Occipital lobe (tissue), 2 donors: Measurements from ENCODE around the gene TREM2. TPM values are rescaled to one million over a fixed set of nuclear protein-coding genes. Genes with fewer than 3 reads are reported as not detected.

Experiments used
- DNase-seq: peaks from one replicate; lab custom pipeline; 2025; lab: John Stamatoyannopoulos, UW
- total RNA-seq: library from RNA; depleted of rRNA; stranded (reverse); fragments of >200 nt; gene quantifications from one replicate; pipeline ENCODE4 v1.2.3, GENCODE V29; 2014

Gene TREM2
- total RNA-seq, 1 donor from 2014 or later = 10.5 TPM

DNA sequence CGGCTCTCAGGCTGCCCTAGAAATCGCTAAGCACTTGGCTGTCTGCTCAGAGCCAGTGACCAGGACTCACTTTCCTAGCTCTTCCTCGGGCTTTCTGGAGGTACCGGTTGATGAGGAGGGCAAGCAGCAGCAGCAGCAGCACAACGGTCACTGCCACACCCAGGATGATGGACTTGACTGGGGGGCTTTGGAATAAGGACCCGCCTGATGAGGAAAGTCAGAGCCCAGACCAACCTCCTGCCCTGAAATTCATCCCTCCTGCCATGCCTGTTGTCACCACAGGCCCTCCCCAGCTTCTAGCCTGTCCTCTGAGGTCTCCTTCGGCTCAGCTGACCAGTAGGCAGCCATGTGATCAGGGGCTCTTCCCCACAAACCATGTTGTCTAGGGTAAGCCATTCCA lies 21.8 kb upstream of the TREM2 start:
- no peak for DNase-seq

DNA sequence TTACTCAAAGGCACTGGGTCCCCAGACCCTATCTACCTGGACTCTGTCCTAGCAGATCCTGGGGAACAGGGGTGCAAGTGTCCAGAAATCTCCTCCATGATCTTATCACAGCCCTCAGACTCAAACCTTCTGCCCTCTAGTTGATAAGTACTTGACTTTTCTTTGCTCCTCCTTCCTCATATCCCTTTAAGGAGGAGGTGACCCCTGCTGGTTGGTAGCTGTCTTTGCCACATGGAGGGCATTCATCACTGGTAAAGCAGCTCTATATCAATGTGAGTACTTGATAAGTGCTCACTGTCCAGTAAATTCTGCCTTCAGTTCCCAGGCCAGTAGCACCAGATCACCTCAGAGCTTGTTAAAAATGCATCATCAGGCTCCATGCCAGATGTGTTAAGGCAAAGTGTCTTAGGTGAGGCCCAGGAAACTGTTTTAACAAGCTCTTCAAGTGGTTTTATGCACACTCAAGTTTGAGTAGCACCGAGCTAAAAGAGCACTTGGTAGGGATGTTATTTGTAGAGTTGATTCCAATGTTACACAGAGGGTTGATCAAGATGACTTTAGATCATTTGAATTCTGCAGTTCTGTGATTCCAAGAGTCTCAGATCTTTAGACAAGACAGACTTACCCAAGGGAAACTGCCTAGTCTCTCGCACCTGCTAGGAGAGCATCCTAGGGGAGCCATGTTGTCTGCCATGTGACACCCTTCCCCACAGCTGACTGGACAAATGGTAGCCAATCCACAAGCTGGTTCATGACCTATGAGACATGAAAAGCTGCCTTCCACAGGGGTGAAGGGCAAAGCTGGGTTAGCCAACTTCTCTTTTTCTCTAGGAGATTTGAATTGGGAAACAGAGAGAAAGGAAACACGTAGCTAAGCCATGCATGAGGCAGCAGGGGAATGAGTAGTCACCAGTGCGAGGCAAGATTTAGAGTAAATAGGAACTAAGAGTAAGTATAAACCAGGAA lies 19.4 kb upstream of the TREM2 start:
- no peak for DNase-seq

DNA sequence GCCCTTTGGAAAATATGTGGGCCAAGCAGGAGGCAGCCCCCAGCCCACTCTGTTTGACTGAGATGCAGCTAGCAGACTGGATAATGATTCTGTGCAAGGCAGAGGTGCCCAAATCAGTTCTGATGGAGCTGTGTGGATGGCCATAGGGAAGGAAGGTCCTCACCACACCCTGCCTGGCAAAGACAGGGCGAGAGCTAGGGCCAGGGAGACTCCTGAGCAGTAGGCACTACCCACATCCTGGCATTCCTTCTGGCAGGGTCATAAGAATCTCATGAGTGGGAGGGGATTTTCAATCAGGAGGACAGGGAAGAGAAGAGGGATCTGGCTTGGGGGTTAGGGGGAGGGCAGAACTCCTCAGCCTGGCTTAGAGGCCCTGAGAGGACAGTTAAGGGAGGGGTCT lies 18.6 kb upstream of the TREM2 start:
- no peak for DNase-seq

DNA sequence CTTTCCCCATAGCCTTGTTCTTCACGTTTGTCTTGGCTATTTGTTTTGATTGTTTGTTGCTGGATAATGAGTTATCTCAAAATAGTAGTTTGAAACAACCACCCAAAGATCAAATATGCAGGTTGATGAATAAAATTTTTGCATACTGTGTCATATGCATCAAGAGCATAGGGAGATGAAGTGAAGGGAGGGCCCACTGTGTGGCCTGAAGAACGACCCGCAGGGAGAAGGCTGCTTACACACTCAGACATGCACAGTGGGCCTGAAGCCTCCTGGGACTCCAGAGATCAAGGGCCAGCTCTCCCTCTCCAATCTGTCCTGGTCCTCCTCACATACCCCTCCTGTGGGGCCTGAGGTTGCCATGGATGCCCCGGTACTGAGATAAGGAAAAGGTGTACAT lies 16.2 kb upstream of the TREM2 start:
- no peak for DNase-seq

DNA sequence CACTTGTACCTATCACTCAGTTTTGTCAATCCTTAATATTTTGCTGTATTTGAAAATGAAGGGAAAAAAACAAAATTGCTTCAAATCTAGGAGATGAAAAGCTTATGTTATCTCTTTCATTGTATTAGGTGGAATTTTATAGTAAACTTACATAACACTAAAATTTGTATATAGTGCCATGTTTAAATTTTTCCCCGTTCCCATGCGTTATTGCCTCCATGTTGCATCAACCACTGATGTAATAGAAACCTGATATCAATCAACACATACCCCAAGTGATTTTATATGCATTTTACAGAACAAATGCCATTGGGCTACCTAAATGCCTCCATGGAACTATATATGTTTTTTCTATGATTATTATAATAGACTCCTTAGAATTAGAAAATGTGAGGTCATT lies 14.8 kb upstream of the TREM2 start:
- no peak for DNase-seq

DNA sequence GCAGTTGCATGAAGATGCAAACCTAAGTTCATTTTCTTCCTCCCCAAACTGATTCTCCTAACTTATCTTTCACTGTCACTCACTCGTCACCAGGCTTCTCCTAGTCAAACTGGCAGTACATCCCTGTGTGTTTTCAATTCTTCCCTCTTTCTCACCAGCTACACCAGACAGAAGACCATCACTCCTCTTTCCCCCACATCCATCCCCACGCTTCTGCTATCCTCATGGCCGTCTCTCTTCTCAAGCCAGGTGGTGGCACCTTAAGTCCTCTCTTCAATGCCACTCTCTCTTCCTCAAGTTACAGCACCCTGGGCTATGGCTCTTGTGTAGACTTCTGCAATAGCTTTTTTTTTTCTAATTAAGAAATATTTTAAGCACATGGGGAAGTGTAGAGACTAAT lies 14.4 kb upstream of the TREM2 start:
- no peak for DNase-seq

DNA sequence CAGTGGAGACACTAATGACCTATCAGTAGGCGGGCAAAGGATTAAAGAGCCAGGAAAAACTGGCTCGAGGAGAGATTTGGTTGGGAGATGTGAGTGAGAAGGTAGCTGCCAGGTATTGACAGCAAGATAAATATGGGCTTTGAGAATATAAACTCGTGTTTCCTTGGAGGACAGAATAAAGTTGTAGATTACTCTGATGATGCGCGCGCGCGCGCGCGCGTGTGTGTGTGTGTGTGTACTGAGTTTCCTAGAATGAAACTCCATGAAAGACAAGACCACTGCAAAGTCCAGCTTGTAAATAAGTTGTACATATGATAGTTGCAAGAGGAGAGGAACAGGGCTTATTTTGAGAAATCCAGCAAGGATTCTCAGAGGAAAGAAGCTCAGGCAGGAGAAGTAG lies 13.3 kb upstream of the TREM2 start:
- DNase-seq = no peak

DNA sequence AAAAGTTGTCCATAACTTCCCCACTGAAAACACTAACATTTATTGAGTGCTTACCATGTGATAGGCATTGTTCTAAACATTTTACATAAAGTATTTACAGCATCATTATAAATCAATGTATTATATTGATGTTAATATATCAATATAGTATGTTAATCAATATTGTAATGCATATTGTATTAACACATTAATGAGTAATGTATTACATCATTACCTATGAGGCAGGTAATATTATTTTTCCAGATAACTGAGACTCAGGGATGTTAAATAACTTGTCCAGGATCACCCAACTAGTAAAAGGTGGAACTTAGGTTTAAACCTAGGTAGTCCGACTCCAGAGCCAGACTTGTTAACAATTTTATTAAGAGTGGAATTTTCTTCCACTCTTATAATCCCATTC lies 12.2 kb upstream of the TREM2 start:
- no peak for DNase-seq

DNA sequence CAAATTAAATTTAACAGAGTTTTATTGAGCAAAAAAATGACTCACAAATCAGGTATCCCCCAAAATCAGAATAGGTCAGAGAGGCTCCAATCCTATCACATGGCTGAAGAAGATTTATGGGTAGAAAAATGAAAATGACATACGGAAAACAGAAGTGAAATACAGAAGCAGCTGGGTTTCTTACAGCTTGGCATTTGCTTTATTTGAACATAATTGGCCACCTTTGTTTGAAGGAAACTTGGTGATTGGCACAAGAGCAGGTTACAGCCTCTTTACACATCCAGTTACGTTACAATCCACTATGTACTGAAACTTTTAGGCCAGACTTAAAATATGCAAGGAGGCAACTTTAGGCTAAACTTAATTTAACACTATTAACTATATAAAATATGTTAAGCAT lies 11.7 kb upstream of the TREM2 start:
- no peak for DNase-seq

DNA sequence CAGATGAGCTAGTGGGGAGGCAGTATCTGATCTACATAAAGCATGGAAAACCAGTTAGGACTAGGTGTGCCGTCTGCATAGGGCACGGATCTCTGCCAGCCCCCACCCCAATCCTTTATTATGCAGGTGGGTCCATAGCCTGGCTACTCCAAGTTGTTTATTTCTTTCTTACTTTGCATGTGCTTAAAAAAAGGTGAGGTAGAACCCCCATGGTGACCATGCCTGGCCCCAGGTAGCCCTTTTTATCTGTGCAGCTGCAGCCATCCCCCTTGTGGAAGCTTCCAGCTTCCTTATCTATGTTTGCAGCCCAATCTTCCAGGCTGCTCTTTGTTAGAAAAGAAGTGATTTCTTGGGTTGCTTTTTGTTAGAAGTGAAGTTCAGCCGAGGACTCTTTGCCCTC lies 9.0 kb upstream of the TREM2 start:
- DNase-seq = no peak

DNA sequence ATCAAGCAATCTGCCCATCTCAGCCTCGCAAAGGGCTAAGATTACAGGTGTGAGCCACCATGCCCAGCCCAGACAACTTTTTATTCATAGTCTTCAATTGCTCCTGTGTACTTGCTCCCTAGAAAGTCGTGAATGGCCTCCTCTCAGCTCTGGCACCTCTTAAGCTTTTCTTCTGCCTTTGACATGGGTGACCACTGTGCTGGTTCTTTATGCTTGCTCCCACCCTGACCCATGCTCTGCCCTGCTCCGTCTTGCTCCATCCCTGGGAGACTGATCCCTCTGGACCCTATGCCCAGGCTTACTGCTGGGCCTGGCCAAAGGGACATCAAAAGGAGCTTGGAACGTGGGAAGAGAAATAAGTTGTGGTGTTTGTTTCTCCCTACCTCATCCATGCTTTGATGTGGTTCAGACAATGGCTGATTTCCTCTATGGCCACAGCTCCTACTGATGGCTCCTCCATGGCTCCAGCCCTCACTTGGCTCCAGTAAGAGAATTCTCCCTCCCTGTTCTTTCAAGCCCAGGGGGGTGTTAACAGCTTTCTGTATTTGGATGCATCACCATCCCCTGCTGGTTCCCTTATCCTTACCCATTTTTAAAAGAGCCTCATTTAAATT lies 7.7 kb upstream of the TREM2 start:
- no peak for DNase-seq

DNA sequence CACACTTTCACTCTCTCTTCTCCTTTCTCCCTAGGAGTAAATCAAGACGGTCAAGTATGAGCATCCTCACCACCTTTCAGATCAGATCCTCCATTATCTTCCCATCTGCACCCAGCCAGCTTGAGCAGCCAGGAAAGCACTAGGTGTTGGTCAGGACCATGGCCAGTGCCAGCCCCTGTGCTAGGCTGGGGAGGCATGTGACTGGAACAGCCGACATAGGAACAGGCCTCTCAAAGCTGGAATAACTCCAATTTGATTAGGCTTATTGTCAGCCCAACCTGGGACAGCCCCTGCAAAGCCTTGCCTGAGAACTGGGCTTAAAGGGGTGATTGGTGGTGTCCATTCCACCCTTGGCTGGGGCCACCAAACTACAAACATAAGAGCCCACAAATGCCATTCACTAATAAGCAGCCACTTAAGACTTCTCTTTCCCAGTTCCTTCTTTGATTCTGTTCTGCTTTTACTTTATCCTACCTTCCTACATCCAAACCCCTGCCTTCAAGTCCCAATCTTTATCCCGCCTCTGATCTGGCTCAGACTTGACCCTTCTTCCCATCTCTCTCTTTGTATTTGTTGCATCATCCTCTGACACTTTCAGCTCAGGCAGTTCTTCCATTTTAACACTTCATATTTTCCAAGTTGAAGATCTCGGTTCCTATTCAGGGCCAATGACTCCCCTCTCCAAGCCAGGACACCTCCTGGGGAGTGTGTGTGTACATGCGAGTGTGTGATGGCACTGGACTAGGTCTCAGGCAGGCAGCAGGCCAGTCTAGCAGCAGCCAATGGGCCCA lies 4.5 kb upstream of the TREM2 start:
- DNase-seq = no peak

DNA sequence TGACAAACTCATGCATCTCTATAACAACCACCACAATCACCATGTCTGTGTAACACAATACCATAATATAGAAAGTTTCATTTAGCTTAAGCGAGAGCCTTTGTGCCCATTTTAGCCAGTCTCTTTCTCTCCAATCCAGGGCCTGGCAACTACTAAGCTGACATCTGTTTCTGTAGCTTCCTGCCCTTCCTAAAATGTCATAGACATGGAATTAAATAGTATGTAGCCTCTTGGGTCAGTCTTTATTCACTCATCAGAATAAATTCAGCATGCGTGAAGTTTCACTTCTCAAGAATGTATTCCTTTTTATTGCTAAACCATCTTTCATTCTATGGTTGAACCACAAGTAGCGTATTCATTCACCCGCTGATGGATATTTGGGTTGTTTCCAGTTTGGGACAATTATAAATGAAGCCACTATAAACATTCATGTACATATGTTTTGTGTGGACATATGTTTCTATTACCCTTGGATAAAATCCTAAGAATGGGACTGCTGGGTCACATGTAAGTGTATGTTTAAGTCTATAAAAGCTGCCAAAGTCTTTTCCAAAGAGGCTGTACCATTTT lies 1.7 kb upstream of the TREM2 start:
- DNase-seq = no peak

DNA sequence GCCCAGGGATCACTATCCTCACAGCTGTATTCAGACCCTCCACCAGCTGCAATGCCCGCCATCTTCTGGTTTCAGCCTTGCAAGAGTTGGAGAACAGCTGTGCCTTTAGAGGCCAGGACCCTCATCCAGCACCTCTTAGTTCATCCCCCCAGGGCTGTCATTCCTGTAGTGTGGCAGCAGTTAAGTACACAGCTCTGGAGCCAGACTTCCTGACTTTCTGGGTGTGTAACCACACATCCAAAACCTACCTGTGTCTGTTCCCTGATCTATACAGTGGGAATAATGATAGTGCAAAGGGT lies 452 bp upstream of the TREM2 start:
- DNase-seq = no peak

DNA sequence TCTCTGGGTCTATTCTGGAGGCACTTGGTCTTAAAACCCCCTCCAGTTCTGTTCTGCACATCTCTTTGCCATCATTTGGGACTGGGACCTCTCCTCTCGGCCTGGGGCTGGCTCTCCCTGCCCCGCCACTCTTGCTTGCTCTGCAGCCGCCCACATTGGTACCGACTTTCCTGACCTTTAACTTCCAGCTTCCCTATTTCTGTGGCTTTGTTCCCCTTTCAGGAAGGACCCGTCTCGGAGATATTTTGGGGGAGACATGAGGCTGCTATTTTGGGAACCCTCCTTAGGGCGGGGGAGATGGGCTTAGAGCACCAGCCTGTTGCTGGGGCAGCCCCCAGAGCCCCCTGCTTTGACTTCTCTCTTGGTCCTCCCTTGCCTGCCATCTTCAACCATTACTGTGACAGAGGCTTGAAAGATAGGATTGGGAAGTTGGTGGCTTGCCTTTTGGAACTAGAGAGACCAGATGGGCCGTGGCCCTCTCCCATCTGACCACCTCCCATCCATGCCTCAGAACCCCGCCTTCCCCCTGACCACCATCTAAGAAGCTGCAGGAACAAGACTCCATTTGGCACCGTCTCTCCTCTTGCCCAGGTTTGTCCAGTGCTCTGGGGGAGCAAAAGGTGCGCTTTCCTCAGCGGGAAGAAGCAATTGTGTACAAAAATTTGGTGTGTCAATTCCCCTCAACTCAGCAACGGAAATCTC lies 914 bp downstream of the TREM2 start:
- no peak for DNase-seq

DNA sequence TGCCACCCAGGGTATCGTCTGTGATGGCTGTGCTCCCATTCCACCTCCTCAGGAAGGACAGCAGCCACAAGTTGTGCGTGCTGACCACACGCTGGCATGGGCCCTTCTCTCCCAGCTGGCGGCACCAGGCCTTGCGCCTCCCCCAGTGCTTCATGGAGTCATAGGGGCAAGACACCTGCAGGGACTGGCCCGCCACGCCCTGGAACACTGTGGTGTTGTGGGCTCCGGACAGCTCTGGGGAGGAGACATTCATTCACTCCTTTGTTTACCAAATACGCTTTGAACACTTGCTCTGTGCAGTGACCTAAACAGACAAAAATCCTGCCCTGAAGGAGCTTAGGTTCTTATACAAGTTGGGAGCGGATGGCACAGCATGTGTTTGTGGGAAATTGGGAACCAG lies 1.5 kb downstream of the TREM2 start:
- no peak for DNase-seq

DNA sequence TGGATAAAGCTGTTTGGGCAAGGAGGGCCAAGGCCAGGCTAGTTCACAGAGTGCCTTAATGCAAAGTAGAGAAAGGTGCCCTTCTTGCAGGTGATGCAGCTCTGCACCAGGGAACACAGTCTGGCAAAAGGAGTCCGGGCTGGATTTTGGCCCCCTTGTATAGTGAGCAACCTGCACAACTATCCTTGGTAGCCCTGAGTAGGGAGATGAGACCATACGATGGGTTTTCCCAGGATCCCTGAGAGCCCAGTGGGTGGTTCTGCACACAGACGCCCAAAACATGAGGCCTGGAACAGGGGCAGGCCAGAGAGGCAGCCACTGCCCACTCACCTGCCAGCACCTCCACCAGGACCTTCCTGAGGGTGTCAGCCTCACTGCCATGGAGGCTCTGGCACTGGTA lies 2.0 kb downstream of the TREM2 start:
- DNase-seq = no peak

DNA sequence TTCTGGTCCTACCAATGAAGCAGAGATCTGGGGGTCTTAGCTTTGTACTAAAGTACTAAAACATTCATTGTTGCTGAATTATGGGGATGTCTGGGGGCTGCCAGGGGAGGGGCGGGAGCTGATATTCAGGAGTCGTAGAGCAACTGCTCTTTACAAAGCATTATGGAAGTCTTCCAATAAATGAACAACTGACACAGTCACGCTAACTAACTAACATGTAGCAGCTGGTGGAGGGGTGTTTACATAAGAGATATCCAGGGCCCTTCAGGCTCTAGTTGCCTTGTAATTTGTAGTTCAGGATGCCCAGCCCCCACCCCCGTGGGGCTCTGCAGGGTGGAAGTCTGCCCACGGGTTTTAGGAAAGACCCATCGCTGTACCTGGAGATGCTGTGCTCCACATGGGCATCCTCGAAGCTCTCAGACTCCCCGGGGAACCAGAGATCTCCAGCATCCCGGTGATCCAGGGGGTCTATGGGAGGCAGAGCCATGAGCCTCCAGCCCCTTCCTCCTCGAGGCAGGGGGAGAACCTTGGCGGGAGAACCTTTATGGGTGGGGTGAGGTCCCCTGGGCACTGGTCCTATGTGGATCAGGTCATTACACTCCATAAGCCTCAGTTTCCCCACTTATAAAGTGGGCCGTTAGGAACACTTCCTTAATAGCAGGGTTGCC lies 3.4 kb downstream of the TREM2 start:
- DNase-seq = no peak

DNA sequence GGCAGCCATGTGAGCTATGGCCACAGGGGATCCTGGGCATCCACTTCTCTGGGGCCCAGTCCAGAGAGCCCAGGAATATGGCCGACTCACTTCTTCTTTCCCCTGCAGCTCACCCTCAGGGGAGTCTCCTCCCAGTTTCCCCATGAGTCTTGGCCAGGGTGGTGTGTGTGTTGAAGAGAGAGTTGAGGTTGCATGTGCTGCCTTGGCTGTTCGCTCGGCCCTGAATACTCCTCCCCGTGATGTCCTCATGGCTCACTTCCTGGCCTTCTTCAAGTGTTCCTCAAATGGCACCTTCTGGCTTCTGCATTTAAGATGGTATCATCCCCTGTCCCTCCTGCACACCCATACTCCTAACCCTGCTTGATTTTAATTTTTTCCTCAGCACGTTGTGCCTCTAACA lies 5.6 kb downstream of the TREM2 start:
- no peak for DNase-seq

DNA sequence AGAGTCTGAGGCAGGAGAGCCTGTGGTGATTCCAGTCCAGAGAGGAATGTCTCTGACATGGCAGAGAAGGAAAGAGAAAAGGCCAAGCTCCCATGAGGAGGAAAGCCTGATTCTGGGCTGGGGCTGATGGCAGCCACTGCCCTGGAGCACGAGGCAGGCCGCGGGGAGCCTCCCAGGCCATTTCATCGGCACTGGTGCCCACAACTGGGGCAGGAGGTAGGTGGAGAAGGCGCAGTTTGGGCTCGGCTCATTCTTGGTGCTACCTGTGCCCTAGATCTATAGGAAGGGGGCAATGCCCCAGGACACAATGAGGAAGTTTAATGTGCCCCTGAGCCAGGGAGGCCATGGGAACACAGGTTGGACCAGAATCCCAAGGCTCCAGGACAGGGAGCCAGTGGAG lies 6.1 kb downstream of the TREM2 start:
- no peak for DNase-seq

DNA sequence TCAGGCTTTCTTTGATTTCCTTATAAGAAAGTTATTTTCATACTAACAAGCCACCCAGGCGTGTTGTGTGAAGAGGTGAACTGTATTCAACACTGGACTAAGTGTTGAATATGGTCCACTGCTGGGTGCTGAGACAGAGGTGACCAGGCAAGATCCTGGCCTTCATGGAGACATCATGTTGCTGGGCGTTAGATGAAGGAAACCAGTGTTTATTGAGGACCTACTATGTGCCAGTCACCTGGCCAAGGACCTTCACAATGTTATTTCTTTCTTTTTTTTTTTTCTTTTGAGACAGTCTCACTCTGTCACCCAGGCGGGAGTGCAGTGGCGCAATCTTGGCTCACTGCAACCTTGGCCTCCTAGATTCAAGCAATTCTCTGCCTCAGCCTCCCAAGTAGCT lies 6.9 kb downstream of the TREM2 start:
- DNase-seq = no peak
